Stimulated activated CD8-positive, alpha-beta memory T cell treated with anti-CD3 and anti-CD28 coated beads, Interleukin-2, amount 100 ng/mL, for 1 hour (primary cell): ENCODE results near the gene CMSS1.

Source experiments
- DNase-seq, 2 donors: peaks; one replicate each; pipeline ENCODE4 v3.0.0-alpha.2; 2020; ENCODE audit warnings: low read depth in 2 of 2

Gene CMSS1

DNA sequence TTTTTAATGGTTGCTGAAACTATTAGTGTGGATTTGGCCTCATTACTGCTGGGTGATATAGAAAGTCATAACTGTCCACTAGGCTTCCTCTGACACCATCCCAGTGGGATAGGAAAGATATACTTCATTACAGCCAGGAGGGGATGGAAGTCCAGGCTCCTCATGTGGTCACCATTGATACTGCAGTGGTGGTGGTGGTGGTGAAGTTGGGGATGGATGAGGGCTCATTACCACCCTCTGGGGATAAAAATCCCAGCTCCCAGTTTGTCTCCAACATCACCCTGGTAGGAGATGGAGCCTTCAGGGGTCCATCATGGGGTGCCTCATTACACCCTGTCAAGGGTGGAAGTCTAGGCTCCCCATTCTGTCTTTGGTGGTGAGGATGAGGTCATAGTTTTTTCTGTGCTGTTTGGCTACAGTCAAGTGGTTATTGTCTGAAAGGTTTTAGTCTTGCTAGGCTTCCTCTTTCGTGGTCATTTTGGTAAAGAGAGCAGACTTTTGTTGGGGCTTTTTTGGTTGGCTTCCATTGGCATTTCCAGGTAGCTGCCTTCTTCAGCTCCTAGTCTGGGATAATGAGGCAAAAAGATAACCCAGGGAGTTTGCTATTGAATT is 326.7 kb downstream of the CMSS1 start:
- DNase-seq, result no peak

DNA sequence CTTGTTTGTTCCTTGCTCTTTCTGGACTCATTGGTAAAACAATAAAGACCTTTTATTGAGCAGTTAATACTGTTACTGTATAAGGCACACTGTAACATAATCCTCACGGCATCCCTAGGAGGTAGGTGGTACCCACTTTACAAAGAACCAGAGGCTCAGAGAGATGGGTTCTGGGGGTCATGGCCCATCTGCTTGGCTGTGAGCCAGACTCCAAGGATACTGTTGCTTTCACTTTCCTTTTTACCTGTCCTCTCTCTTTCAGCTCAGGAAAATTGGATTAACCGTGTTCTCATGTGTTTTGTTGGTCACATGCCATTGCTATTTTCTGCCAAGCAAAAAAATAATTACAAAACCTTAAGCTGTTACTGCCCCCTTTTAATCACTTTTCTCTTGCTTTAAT is 331.5 kb downstream of the CMSS1 start:
- DNase-seq, result no peak

DNA sequence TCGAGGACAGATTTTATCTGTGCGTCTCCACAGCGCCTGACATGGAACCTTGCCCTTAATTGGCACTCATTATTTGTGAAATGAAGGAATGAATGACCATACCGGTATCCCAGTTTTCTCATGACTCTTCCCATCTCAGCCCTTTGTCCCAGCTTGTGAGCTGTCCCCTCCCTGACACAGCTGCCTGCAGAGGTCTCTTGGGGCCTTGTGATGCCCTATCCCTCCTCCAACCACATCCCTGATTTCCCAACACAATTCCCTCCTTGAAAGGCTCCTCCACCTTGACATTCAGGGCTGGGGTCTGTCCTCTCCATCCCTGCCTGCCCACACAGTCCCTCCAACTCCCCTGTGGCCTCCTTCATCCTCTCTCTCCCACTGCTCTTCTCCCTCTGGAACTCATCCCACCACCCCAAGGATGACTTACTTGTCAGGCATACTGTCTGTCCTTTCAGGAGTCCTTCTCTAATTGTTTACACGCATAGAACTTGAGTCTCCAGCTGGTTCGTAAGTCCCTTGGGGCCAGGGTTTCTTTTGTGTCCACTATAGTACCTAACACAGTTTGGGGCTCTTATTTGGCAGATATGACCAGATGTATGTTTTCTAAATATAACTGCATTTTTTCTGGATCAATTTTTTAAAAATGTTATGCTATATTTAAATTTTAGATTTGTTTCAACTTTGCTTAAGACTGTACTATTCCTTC is 332.2 kb downstream of the CMSS1 start:
- DNase-seq, result no peak

DNA sequence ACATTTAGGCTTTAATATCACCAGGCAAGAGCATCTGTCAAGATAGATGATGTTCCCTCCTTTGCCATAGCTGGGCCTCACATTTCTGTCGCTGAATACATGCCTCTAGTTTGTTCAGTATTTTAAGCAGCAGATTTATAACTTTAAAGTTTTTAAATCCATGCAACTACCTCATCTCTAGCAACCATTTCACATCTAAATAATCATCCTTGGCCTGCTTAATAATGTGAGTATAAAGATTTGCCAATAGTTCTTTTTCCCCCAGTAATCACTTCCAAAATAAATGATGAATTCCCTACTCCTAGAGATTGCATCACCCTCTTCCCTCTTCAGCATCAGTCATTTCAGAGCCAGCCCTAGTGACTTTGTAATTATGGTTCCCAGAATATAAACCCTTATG is 332.8 kb downstream of the CMSS1 start:
- DNase-seq, result no peak

DNA sequence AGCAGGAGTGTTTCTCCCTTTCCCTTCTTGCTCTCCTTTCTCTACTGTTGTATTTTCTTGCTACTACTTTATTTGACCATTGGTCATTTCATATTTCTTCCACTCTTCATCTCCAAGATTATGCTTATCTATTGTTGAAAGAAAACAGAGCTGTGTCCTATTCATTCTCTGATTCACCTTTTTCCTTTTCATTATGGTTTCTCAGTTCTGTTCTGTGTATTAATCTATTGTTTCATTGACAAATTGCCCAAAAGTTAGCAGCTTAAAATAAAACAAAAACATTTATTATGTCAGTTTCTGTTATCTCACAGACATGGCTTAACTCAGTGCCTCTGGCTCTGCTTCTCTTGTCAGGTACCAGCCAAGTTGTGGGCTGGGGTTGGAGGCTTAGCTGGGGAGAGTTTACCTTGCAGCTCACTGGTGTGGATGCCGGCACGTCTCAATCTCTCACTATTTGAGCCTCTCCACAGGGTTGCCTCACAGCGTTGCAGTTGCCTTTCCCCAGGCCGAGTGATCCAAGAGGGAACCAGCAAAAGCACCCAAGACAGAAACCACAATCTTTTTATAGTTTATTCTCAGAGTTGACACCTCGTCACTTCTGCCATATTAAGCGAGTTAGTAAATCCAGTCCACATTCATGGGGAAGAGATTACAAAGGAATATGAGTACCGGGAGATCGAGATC is 333.5 kb downstream of the CMSS1 start:
- no peak for DNase-seq

DNA sequence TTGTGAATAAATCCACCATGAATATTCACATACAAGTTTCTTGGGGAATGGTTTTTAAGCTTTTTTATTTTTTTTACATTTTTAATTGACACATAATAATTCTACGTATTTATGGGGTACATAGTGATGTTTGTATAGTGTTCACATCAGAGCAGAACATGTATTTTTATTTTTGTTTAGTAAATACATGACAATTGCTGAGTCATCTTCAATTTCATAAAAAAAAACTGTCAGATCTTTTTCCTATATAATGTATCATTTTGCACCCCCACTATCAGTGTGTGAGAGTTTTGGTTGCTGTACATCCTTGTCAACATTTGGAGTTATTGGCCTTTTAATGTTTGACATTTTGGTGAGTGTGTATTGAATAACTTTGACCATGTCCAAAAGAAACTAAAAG is 336.5 kb downstream of the CMSS1 start:
- no peak for DNase-seq

DNA sequence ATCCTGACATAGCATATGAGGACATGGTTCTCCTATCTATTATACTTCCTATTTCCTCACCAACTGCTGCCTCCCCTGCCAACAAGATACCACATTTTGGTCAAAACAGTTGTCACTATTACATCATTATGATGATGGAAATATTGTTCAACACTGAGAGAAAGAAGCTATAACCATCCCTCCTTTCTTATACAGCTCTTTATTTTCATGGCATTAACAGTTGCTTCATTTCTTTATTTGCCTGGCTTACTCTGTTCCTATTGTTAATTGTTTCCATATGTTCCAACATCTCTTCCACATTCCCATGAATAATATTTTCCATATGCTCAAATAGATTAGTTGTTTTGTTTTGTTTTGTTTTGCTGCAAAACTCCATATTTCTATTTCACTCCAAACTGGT is 337.5 kb downstream of the CMSS1 start:
- DNase-seq, result no peak

DNA sequence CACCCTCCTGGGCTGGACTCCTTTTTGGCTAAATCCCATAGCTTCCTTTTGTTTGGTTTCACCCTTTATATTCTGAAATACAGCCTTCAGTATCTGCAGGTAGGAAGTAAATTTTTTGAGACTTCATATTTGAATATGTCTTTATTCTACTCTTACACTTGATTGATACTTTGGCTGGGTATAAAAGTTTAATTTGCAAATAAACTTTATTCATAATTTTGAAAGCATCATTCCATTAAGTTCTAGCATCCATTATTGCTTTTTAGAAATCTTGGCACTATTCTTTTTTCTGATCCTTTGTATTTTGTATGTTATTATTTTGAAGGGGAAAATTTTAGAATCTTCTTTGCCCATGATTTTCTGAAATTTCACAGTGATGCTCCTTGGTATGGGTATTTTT is 337.9 kb downstream of the CMSS1 start:
- no peak for DNase-seq

DNA sequence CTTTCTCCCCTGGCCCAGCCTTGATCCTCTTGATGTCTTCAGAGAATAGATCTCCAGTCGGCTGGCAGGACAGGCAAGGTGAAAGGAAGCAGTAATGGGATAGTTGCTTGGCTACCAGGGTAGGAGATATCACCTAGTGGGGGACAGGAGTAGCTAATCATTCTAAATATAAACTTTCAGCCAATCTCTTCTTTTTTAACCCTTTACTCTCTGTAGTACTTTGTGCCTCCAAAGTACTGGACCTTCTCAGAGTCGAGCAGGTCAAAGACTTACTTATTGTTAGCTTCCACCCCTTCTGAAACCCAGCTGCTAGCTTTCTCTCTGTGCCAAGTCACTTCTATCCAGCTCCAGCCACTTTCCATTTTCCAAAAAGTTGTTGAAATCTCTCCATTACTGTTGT is 340.0 kb downstream of the CMSS1 start:
- no peak for DNase-seq

DNA sequence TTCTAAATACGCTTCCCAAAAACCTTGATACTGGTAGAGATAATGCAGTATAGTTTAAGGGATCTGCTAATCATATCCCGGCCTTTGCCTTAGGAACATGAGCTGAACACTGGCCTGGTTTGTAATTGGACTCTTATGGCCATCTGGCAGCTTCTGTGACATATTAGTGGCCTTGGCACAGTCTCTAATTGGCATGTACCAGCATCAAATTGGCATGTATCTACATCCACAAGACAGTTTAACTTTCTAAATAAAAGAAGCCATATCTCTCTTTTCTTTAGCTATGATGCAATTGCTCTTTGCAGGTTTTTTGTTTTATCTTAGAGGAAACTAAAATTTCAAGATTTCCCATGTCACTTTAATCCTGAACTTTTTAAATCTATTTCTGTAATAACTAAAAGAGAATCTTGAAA is 341.3 kb downstream of the CMSS1 start:
- no peak for DNase-seq

DNA sequence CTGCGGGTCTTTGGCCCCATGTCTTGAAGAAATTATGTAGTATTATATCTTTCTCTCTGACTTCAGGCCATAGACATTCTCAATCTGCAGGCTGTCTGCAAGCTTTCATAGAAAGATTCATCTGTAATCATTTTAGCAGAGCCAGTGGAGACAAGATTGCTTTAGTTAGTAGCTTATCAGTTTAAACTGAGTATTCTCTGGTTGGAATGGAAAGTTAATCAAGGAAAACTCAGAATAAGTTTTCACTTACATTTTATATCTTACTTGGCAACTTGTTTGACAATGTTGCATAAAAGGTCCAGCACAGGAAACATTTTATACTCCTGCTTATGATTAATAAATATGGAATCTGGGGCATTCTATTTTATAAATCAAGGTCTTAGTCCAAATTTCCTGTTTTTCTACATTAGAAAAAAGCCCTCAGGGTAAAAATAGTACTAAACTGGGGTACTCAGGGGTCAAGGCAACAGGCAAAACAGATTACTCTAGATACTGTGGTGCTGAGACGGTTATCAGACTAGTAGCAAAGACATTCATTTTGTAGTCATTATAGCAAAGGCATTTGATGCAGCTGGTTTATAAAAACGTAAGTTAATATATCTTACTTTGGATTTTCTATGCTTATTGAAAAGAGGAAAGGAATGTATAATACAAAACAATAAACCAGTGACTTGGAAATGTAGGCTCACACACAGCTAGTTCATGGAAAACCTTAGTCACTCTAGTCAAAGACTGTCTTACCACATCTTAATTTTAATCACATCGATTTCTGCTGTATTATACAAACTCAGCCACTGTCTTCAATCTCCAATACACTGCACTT is 341.9 kb downstream of the CMSS1 start:
- no peak for DNase-seq

DNA sequence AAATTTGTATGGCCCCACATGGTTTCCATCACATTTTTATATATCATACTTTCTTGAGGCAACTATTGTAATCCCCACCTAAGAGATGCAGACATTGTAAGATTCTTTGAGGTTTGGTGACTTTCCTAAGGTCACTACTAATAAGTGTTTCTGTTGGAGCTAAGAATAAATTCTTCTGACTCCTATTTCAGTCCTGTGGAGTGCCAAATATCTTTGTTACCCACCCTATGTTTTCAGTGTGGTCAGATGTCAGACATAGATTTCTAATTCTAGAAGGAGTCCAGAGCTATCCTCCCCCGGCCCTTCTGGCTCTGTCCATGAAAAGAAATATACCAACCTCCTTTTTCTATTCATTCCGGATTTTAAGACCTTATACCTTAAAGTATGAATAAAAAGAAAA is 342.9 kb downstream of the CMSS1 start:
- DNase-seq, result no peak

DNA sequence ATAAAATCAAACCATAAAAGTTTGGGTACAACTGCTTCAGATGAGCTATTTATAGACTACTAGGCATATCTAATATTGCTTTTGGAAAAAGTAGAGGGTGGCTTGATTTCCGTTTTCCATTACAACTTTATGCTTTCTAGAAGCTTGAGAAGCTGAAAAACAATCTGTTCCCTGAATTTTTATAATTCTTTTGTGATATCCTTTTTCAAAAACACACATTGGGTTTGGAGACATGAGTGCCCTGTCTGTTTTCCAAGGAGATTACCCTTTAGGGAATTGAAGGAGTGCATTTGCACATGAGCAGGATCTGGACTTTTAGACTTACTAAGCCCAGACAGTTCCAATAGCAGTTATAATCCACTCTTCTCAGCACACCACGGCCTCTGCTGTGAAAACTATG is 346.1 kb downstream of the CMSS1 start:
- no peak for DNase-seq

DNA sequence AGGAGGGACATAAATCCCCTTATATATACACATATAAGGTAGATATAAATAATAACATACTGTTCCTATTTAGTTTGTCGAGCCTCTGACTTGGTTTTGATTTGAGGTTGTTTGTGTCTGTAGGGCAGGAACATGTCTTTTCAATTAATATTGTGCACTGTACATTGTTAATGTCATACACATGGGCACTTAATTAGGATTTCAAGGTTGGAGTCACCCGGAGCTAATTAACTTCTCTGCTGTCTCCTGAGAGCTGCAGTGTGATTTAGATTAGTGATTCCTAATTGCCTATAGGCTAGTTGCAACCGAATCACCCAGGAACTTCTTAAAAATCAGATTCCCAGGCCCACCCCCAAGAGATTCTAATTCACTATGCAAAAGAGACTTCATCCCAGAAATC is 347.1 kb downstream of the CMSS1 start:
- no peak for DNase-seq

DNA sequence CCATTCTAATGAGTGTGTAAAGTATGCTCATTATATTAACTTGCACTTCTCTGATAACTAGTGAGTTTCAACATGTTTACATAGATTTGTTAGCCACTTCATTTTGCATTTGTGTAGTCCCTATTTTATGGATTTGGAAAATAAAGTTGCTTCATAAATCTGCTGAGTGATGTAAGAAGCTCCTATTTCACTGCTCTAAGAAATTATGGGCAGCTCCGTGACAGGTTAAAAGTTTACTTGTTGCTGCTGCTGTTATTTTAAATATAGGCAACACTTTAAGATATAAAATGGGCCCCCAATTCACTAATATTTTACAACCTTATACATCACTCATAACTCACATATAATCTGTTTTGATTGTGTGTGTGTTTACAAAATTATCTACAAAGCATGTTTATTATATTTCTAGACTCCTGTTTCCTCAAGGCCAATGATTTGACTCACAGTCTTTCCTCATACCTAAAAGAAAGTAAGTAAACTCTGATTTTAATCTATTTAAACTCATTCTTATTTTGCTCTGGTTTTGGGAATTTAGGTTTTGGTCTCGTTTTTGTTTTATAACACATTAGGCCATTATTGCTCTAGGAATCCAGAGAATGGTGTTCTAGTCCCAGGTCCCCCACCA is 348.4 kb downstream of the CMSS1 start:
- DNase-seq, result no peak

DNA sequence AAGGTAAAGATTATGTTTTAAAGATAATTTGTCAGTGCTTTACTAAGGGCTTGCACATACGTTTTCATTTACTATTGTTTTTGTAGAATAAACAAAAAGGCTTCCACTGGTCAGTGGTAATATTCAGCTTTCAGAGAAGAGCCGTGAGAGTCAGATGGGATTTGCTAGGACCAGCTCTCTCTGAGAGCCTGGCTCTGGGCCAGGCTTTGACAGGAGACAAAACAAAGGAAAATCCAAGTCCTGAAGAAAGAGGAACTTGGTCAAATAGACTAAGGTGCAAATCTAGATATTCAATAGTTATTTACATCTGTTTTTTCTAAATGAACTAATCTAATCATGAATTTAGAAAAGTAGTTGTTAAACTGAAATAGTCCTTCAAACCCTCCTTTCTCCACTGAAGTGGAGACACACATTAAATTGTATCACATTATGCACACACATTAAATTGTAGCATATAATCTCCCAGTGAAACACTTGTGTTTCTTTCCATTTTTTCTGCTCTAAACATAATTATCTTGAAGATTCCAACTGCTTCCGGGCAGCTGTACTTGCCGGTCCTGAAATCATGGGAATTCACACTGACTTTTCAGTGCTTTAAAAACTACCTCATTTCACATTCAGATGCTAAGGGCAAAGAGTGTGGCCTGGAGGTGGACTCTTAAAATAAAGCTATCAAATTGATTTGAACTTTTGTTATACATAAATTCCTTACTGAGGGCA is 351.7 kb downstream of the CMSS1 start:
- no peak for DNase-seq

DNA sequence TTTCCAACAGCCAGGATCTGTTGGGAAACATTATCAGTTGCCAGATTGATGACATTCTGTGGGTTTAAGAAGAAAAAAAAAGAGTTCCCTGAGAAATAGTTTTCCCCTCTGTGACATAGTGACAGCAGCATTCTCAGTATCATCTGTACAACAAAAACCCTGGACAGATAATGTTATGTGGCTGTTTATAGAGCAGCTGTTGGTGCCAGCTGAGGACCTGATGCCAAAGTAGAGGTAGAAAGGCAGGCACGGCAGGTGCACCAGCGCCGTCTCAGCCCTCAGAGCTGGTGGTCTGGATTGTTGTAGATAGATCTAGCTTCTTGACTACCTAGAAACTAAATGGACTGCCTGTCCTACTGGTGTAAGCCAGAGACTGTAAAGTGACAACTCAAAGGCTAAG is 352.8 kb downstream of the CMSS1 start:
- DNase-seq, result no peak

DNA sequence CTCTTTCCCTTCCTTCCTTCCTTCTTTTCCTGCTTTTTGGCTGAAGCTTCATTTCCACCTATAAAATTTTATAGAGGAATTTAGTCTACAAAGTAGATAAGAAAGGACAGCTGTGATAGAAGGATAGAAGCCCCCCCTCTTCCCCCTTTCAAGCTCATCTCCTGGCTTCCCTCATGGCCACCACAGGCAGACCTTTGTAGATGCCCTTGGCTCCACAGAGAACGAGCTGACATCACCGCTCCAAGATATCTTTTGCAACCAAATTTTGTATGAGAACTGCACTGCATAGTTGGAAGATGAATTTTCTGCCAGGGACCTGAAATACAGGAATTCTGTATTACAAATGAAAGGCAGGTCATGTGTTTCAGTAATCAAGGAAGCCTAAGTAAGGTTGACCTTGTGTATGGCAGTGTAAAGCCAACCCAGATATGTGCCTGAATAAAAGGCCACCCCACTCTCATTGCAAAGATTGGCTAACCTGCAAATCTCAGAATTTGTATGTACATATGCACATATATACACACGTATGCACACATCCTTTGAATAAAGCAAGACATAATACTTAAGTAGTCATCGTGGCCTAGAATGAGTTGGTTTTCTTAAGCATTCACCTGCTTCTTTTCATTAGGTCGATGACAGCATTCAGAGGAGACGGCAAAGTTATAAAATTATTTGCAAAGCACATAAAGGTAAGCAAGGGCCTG is 353.7 kb downstream of the CMSS1 start:
- DNase-seq, result no peak

DNA sequence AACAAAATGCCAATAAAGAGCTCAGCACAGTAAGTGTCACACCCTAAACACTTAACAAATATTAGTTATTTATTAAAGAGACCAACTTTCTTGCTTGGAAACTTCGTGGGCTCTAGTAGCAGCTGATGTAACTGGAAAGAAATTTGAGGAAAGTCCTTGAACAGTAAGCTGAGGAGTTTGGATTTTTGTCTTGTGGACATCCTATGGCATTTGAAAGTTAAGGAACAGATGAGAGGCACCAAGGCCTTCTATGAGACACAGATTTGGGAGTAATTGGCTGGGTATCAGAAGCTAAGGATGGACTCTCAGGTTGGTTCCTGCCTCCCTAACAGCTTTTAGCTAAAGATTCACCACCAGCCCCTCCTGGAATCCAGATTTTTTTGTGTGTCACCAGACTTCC is 356.3 kb downstream of the CMSS1 start:
- DNase-seq, result no peak

DNA sequence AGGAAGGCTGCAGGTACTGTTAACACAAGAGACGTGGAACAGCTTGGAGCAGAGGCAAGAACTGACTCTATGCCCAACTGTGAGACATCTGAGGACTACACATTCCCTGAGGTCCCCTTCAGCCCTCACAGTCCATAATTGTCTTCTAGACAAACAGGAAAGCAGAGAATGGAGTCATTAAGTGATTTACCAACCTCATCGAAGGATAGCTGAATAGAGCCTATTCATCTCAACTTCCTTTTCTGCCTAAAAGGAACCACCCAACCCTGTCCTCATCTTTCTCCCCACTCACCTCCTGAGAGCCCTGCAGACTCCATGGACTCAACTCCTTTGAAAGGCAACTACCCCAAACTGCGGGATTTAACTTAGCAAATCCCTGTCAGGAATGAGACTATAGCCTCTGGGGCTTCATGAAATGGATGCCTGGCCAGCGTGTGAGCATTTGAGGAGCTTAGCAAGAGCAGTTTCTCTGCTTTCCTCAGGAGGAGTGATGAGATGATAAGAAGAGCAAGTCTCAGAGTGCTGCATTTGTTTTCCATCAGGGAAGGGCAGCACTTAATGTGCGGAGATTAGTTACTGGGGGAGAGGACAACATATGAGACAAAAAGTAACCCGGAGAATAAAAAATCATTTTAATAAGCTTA is 358.1 kb downstream of the CMSS1 start:
- no peak for DNase-seq
